HepG2 (cell line): ENCODE data around the gene SMLR1. TPM values are rescaled to one million over a fixed set of nuclear protein-coding genes. Genes with fewer than 3 reads are reported as not detected.

Experiments
- ATAC-seq: fragments of 200-7000 bp; cut with Tn5 transposase; 3 replicates; pipeline ENCODE4 v1.9.1; 2020; ENCODE audit warnings: mild to moderate bottlenecking, moderate library complexity
- BruUV-seq: library from RNA; stranded (reverse); fragments of 400-500 nt; replicated peaks from 2 replicates; lab custom pipeline; 2021; lab: Mats Ljungman, UMichigan
- CTCF ChIA-PET: fragments of 300-600 bp; formaldehyde crosslinking; extraction: SDS; loops from one replicate; lab custom pipeline; 2021; ENCODE audit warnings: low total read pairs, inconsistent platforms, low intra/inter-chr PET ratio; lab: Yijun Ruan, JAX
- POLR2A ChIA-PET: fragments of 350-600 bp; sonication (Branson Sonifier 250); formaldehyde crosslinking; loops from one replicate; lab custom pipeline; 2020; ENCODE audit warnings: antibody characterized with exemption, inconsistent platforms; lab: Yijun Ruan, JAX
- DNase-seq: peaks from one replicate; pipeline ENCODE4 v3.0.0-alpha.2; 2015; ENCODE audit warnings: low spot score
- FAIRE-seq: peaks from 3 replicates; lab custom pipeline; 2011; peaks lifted over from hg19 to GRCh38; lab: Jason Lieb, UNC
- H2AFZ ChIP-seq: one replicate; pipeline ENCODE4 v1.6.1; 2011; ENCODE audit warnings: low read length, inconsistent platforms
- H3K27ac ChIP-seq: fragments of 300-600 bp; 3 replicates; pipeline ENCODE4 v1.8.0; 2011; ENCODE audit warnings: mixed run types, mild to moderate bottlenecking, mixed read lengths, low read length, inconsistent platforms; ENCODE audit not compliant: insufficient read depth; ENCODE audit errors: extremely low read length
- H3K27me3 ChIP-seq, 2 experiments: fragments of 200-600 bp in 1 of 2; 2 replicates in 1 of 2; 3 replicates in 1 of 2; pipeline versions ENCODE4 v1.6.0 to v1.8.0; 2011; ENCODE audit warnings: low read length in 2 of 2, mild to moderate bottlenecking in 2 of 2, moderate library complexity in 2 of 2, inconsistent platforms in 1 of 2; ENCODE audit not compliant: insufficient read depth in 2 of 2, control insufficient read depth in 1 of 2
- H3K36me3 ChIP-seq, 2 experiments: fragments of 200-600 bp in 1 of 2; replicated peaks in 1 of 2; 2 replicates in 1 of 2; 3 replicates in 1 of 2; pipeline versions ENCODE4 v1.5.1 to v1.8.0; 2011; ENCODE audit warnings: low read length in 2 of 2, inconsistent platforms in 1 of 2; ENCODE audit not compliant: insufficient read depth in 2 of 2, control insufficient read depth in 1 of 2
- H3K4me1 ChIP-seq: 2 replicates; pipeline ENCODE4 v1.5.1; 2012; ENCODE audit warnings: low read length, inconsistent platforms; ENCODE audit not compliant: insufficient read depth
- H3K4me2 ChIP-seq: 2 replicates; pipeline ENCODE4 v1.6.0; 2011; ENCODE audit warnings: low read depth, low read length, inconsistent platforms
- H3K4me3 ChIP-seq, 3 experiments: fragments of 200-600 bp in 1 of 3; sonication (generic), shearing (Covaris generic) in 1 of 3; replicated peaks in 1 of 3; 2 replicates each; pipeline ENCODE4 v1.5.1; 2011 to 2016; ENCODE audit warnings: low read length in 3 of 3, inconsistent platforms in 2 of 3, low read depth in 2 of 3, mild to moderate bottlenecking in 2 of 3, control low read depth in 1 of 3, mixed read lengths in 1 of 3; ENCODE audit not compliant: insufficient read depth in 1 of 3
- H3K79me2 ChIP-seq: one replicate; pipeline ENCODE4 v1.6.1; 2011; ENCODE audit warnings: low read length, inconsistent platforms; ENCODE audit not compliant: insufficient read depth
- H3K9ac ChIP-seq: 2 replicates; pipeline ENCODE4 v1.6.0; 2011; ENCODE audit warnings: mild to moderate bottlenecking, low read depth, low read length, inconsistent platforms; ENCODE audit not compliant: insufficient read depth
- H3K9me3 ChIP-seq: 2 replicates; pipeline ENCODE4 v1.5.1; 2012; ENCODE audit warnings: mild to moderate bottlenecking, low read length
- H4K20me1 ChIP-seq: 2 replicates; pipeline ENCODE4 v1.6.0; 2011; ENCODE audit warnings: inconsistent platforms, mild to moderate bottlenecking, low read length, moderate library complexity; ENCODE audit not compliant: insufficient read depth
- CEBPB ChIP-seq: IDR thresholded peaks from 2 replicates; pipeline ENCODE4 v1.6.1; 2011; ENCODE audit warnings: low read depth, low read length, improper control_type of control experiment, borderline replicate concordance
- CEBPG ChIP-seq: IDR thresholded peaks from 2 replicates; pipeline ENCODE4 v1.6.1; 2016
- LCORL ChIP-seq, 2 experiments: fragments of 450-650 bp in 1 of 2; sonication (generic) in 1 of 2; formaldehyde crosslinking in 1 of 2; IDR thresholded peaks; 2 replicates each; pipeline versions ENCODE4 v1.5.0 to v1.6.1; 2017 to 2020; ENCODE audit warnings: antibody characterized with exemption in 1 of 2, missing genetic modification reagents in 1 of 2
- PAF1 ChIP-seq: IDR thresholded peaks from 2 replicates; pipeline ENCODE4 v1.6.1; 2016; ENCODE audit warnings: missing genetic modification reagents, missing compliant biosample characterization
- POLR2AphosphoS5 ChIP-seq: IDR thresholded peaks from 2 replicates; pipeline ENCODE4 v1.6.1; 2012; ENCODE audit warnings: low read depth, low read length
- POLR2G ChIP-seq: fragments of 200-400 bp; formaldehyde crosslinking; IDR thresholded peaks from 2 replicates; pipeline ENCODE4 v1.6.1; 2018; ENCODE audit warnings: mild to moderate bottlenecking, low read depth, low read length, moderate library complexity
- PRMT3 ChIP-seq: sonication (generic); formaldehyde crosslinking; IDR thresholded peaks from 2 replicates; pipeline ENCODE4 v1.8.1; 2022; ENCODE audit warnings: low read depth, mild to moderate bottlenecking, moderate library complexity, missing genetic modification reagents, borderline replicate concordance
- RARG ChIP-seq: sonication (generic); formaldehyde crosslinking; IDR thresholded peaks from 2 replicates; pipeline ENCODE4 v1.4.0; 2020; ENCODE audit warnings: low read depth, mild to moderate bottlenecking, missing genetic modification reagents
- RBFOX2 ChIP-seq: fragments of 200-400 bp; formaldehyde crosslinking; IDR thresholded peaks from 2 replicates; pipeline ENCODE4 v1.6.1; 2017; ENCODE audit warnings: low read depth, mild to moderate bottlenecking, low read length
- TGIF2 ChIP-seq: IDR thresholded peaks from 2 replicates; pipeline ENCODE4 v1.6.1; 2016; ENCODE audit warnings: control low read depth, missing compliant biosample characterization
- ZNF207 ChIP-seq: fragments of 450-650 bp; IDR thresholded peaks from 2 replicates; pipeline ENCODE4 v1.6.1; 2016; ENCODE audit warnings: antibody characterized with exemption, borderline replicate concordance
- WGBS: methylation state at CpG from one replicate; pipeline ENCODE4 v1.1.6; 2017; ENCODE audit warnings: low lambda C conversion rate; 5-methylcytosine and 5-hydroxymethylcytosine counted together
- in situ Hi-C: cut with HindIII; loops from 2 replicates; pipeline ENCODE4 v1.10.0; 2017; ENCODE audit warnings: low pct_unique_long_range_greater_than_20kb; ENCODE audit not compliant: extremely low pct_ligation_motif_present
- intact Hi-C: fragments of 100-400 bp; cut with micrococcal nuclease; formaldehyde crosslinking; loops from one replicate; pipeline ENCODE4 v1.10.0; 2022; ENCODE audit not compliant: unreplicated experiment
- polyA plus RNA-seq, 8 experiments: library from polyadenylated mRNA; depleted of rRNA in 3 of 8; stranded (reverse) in 7 of 8; unstranded in 1 of 8; fragments of >200 nt; fragmentation: Illumina TruSeq in 4 of 8; extraction: Trizol in 4 of 8; gene quantifications; 2 replicates each; pipeline versions ENCODE4 v1.2.1 to v1.2.3, GENCODE V29; 2011 to 2016; ENCODE audit warnings: low read depth in 4 of 8, missing spikeins in 1 of 8, mixed read lengths in 1 of 8; ENCODE audit not compliant: insufficient read depth in 1 of 8
- total RNA-seq, 5 experiments: library from RNA; depleted of rRNA; stranded (reverse); fragments of >200 nt; fragmentation: Illumina TruSeq; extraction: Trizol; gene quantifications; 2 replicates each; pipeline ENCODE4 v1.2.3, GENCODE V29; 2016; ENCODE audit warnings: low read depth in 1 of 5
- TF ChIP-seq, protein P1 (sequence below): sonication (generic); formaldehyde crosslinking; IDR thresholded peaks from 2 replicates; pipeline ENCODE4 v1.8.1; 2022; ENCODE audit warnings: mild to moderate bottlenecking, missing genetic modification reagents

The SMLR1 gene
- total and polyA plus RNA-seq, 2 of the 13 experiments (the other 11 are each of a cell fraction or from before 2014, with no cell fraction given): 41.8 to 104 TPM

DNA sequence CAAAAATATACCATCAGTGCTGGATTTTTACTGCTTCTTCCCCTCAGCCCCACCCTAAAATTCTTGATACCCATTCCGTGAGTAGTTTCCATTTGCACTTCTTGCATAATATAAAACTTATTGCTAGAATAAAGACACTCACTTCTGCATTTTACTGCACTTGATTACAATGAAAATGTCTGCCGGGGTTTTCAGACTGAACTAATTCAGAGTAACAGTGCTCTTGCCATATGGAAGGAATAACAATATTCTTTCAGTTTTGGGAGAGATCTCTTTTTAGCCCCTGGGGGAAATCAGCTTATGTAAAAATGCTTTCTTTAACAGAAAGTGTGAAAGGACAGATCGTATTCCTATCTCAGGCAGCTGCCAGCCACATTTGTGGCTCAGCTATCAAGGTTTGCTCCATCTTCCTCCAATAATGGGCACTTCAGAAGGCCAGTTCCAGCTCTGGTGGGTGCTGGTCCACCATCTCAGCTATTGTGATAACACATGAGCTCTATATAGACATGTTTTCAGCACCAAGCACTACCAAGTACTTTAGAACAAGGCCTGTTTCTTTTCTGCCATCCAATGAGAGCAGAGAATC, 8.9 kb downstream of the SMLR1 start:
- no TSS peak for BruUV-seq
- no peak overlapping the region for H3K4me3 ChIP-seq
- ATAC-seq: no peak
- no peaks in the 10 kb centered on the region for H3K27me3 ChIP-seq
- intact Hi-C loops (no loop called here), in situ Hi-C loops (no loop called here)
- DNase-seq: no peak
- no peak for FAIRE-seq
- H3K9ac ChIP-seq: no peak overlapping the region
- peaks cover 27 to 72% of the 10 kb centered on the region in 2 experiments for H3K36me3 ChIP-seq
- H3K4me1 ChIP-seq: peaks cover 53% of the 10 kb centered on the region
- no peaks in the 10 kb centered on the region for H3K9me3 ChIP-seq
- WGBS: 95% methylated on average over 3 of the region's 3 CpGs
- no peak overlapping the region for H2AFZ ChIP-seq
- peaks cover 28% of the 10 kb centered on the region for H3K79me2 ChIP-seq
- no peak overlapping the region for H3K27ac ChIP-seq
- CTCF ChIA-PET: no interaction called here
- TF ChIP-seq POLR2AphosphoS5 (peak; percentile 20; the same call in 1 of the 2 replicates), RARG (CRISPR knock-in tag) (0 out of 2 replicates have a peak, but pooled peaks have one; percentile 26), PAF1 (CRISPR knock-in tag) (0 out of 2 replicates have a peak, but pooled peaks have one; percentile 4), RBFOX2 (peak; percentile 53; the same call in 1 of the 2 replicates), LCORL (IDR thresholded peaks at IDR 0.05) (no peak), LCORL (CRISPR knock-in tag; IDR thresholded peaks at IDR 0.05) (no peak)
- TF ChIP-seq, protein P1, sequence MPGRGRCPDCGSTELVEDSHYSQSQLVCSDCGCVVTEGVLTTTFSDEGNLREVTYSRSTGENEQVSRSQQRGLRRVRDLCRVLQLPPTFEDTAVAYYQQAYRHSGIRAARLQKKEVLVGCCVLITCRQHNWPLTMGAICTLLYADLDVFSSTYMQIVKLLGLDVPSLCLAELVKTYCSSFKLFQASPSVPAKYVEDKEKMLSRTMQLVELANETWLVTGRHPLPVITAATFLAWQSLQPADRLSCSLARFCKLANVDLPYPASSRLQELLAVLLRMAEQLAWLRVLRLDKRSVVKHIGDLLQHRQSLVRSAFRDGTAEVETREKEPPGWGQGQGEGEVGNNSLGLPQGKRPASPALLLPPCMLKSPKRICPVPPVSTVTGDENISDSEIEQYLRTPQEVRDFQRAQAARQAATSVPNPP (CRISPR knock-in tag): 0 out of 2 replicates have a peak, but pooled peaks have one; percentile 28
- H4K20me1 ChIP-seq: no peaks in the 10 kb centered on the region
- no peak overlapping the region for H3K4me2 ChIP-seq
- POLR2A ChIA-PET: interaction anchor here (0.6 to 3.8 kb wide), 4 partner anchors 9 to 733 kb away, joined by 3 to 23 read pairs (median 5); partner anchors contain the start of gene SMLR1

DNA sequence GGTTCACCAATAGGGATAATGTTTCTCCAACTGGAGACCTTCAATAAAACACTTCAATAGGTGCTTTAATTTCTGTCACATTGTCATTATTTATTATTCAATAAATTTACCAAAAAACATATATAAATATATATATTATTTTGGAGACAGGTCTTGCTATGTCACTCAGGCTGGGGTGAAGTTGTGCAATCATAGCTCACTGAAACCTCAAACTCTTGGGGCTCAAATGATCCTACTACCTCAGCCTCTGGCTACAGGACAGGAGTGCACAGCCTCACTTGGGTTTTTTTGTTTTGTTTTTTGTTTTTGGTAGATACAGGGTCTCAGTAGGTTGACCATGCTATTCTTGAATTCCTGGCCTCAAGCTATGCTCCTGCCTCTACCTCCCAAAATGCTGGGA, 9.9 kb downstream of the SMLR1 start:
- POLR2A ChIA-PET: interaction anchor here (1.5 to 3.8 kb wide), 2 partner anchors 10 to 16 kb away, joined by 5 to 23 read pairs; partner anchors contain the start of gene SMLR1
- in situ Hi-C loops: no loop called here
- no peak overlapping the region for H3K27ac ChIP-seq

More for the DNA sequence above, 9.9 kb downstream of the SMLR1 start:
- BruUV-seq: no TSS peak
- H3K27me3 ChIP-seq: no peaks in the 10 kb centered on the region
- H3K4me1 ChIP-seq: peaks cover 44% of the 10 kb centered on the region
- CTCF ChIA-PET: no interaction called here
- DNase-seq (no peak), FAIRE-seq (no peak), ATAC-seq (no peak)
- no peak overlapping the region for H3K4me2 ChIP-seq
- H4K20me1 ChIP-seq: no peaks in the 10 kb centered on the region
- H3K79me2 ChIP-seq: peaks cover 19% of the 10 kb centered on the region
- intact Hi-C loops: no loop called here
- no peak overlapping the region for H2AFZ ChIP-seq
- no peaks in the 10 kb centered on the region for H3K9me3 ChIP-seq
- H3K4me3 ChIP-seq: no peak overlapping the region
- H3K9ac ChIP-seq: no peak overlapping the region
- TF ChIP-seq CEBPB (peak; percentile 75), POLR2AphosphoS5 (peak; percentile 25), POLR2G (peak; percentile 49; the same call in 1 of the 2 replicates), ZNF207 (no peak), CEBPG (CRISPR knock-in tag) (peak; percentile 54; the same call in 1 of the 2 replicates), TGIF2 (CRISPR knock-in tag) (no peak), PRMT3 (CRISPR knock-in tag) (0 out of 2 replicates have a peak, but pooled peaks have one; percentile 4)
- peaks cover 32 to 70% of the 10 kb centered on the region in 2 experiments for H3K36me3 ChIP-seq
